ENCODE measurements around the gene COL4A1. TPM values are rescaled to one million over a fixed set of nuclear protein-coding genes. Genes with fewer than 3 reads are reported as not detected.

COL4A1 gene
- total and polyA plus RNA-seq, 2 of the 13 experiments (the other 11 are each of a cell fraction or from before 2014, with no cell fraction given) = not detected

- Histone ChIP-seq H3K4me1 (ENCODE audit: insufficient read depth, low read length) (no peaks in the 10 kb centered on the region), H3K4me2 (ENCODE audit: low read depth, low read length) (no peak overlapping the region), H3K9ac (ENCODE audit: insufficient read depth, low read depth, low read length) (no peak overlapping the region), H3K27me3 (ENCODE audit: control insufficient read depth in 1 of 2, insufficient read depth in 2 of 2, low read length in 2 of 2) (peaks cover 0 to 38% of the 10 kb centered on the region in 2 experiments; a peak in 3 of 5 replicates), H2AFZ (ENCODE audit: low read length) (no peak overlapping the region), H4K20me1 (ENCODE audit: insufficient read depth, low read length) (no peaks in the 10 kb centered on the region), H3K4me3 (replicated peaks in 1 of 3; ENCODE audit: insufficient read depth in 1 of 3, low read depth in 2 of 3, low read length in 3 of 3) (no peak overlapping the region), H3K36me3 (replicated peaks in 1 of 2; ENCODE audit: control insufficient read depth in 1 of 2, insufficient read depth in 2 of 2, low read length in 2 of 2) (no peaks in the 10 kb centered on the region), H3K27ac (ENCODE audit: extremely low read length, insufficient read depth, low read length) (no peak overlapping the region), H3K79me2 (ENCODE audit: insufficient read depth, low read length) (no peaks in the 10 kb centered on the region), H3K9me3 (ENCODE audit: low read length) (no peaks in the 10 kb centered on the region)
- FAIRE-seq = no peak
- WGBS (ENCODE audit: low lambda C conversion rate) = 1% methylated on average over 5 of the region's 5 CpGs
- ChIA-PET CTCF (ENCODE audit: low intra/inter-chr PET ratio, low total read pairs) (no interaction called here), POLR2A (no interaction called here)
- in situ Hi-C loops (cut with HindIII; ENCODE audit: extremely low pct_ligation_motif_present, low pct_unique_long_range_greater_than_20kb) (no loop called here), intact Hi-C loops (cut with micrococcal nuclease; ENCODE audit: unreplicated experiment) (no loop called here)
- no TSS peak for BruUV-seq (replicated peaks)
- DNase-seq (ENCODE audit: low spot score) = no peak
- no peak for TF ChIP-seq SKI (IDR thresholded peaks at IDR 0.05; ENCODE audit: partially characterized antibody)
- no peak for TF ChIP-seq HOXD1 (CRISPR knock-in tag; IDR thresholded peaks at IDR 0.05)
- no peak for TF ChIP-seq SUZ12 (IDR thresholded peaks at IDR 0.05; ENCODE audit: low read depth, low read length)
- TF ChIP-seq, protein P1, sequence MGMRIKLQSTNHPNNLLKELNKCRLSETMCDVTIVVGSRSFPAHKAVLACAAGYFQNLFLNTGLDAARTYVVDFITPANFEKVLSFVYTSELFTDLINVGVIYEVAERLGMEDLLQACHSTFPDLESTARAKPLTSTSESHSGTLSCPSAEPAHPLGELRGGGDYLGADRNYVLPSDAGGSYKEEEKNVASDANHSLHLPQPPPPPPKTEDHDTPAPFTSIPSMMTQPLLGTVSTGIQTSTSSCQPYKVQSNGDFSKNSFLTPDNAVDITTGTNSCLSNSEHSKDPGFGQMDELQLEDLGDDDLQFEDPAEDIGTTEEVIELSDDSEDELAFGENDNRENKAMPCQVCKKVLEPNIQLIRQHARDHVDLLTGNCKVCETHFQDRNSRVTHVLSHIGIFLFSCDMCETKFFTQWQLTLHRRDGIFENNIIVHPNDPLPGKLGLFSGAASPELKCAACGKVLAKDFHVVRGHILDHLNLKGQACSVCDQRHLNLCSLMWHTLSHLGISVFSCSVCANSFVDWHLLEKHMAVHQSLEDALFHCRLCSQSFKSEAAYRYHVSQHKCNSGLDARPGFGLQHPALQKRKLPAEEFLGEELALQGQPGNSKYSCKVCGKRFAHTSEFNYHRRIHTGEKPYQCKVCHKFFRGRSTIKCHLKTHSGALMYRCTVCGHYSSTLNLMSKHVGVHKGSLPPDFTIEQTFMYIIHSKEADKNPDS (CRISPR knock-in tag; IDR thresholded peaks at IDR 0.05) = no peak
- TF ChIP-seq ZBTB4 (CRISPR knock-in tag; IDR thresholded peaks at IDR 0.05; ENCODE audit: borderline replicate concordance) = no peak
- TF ChIP-seq ZMAT3 (CRISPR knock-in tag; conservative IDR thresholded peaks at IDR 0.05) = no peak
- TF ChIP-seq MIER3 (CRISPR knock-in tag; IDR thresholded peaks at IDR 0.05; ENCODE audit: borderline replicate concordance) = no peak
- TF ChIP-seq, protein P2, sequence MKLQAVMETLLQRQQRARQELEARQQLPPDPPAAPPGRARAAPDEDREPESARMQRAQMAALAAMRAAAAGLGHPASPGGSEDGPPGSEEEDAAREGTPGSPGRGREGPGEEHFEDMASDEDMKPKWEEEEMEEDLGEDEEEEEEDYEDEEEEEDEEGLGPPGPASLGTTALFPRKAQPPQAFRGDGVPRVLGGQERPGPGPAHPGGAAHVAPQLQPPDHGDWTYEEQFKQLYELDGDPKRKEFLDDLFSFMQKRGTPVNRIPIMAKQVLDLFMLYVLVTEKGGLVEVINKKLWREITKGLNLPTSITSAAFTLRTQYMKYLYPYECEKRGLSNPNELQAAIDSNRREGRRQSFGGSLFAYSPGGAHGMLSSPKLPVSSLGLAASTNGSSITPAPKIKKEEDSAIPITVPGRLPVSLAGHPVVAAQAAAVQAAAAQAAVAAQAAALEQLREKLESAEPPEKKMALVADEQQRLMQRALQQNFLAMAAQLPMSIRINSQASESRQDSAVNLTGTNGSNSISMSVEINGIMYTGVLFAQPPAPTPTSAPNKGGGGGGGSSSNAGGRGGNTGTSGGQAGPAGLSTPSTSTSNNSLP (IDR thresholded peaks at IDR 0.05; ENCODE audit: low read depth, low read length) = no peak
- no peak for ATAC-seq
These were observed 67.5 kb downstream of the COL4A1 start for GRCh38 chr13:110239280-110240125.
